Glomerular visceral epithelial cell (primary cell): Measurements from ENCODE around the gene NAIP.
"Not testable (repeated sequence)": the region's sequence is repeated elsewhere in the genome, so short reads cannot be mapped to it uniquely, and the experiment has no call there.

Experiments used
- DNase-seq: peaks from one replicate; pipeline ENCODE4 v3.0.0-alpha.2; 2016; ENCODE audit errors: extremely low spot score

Gene NAIP

DNA sequence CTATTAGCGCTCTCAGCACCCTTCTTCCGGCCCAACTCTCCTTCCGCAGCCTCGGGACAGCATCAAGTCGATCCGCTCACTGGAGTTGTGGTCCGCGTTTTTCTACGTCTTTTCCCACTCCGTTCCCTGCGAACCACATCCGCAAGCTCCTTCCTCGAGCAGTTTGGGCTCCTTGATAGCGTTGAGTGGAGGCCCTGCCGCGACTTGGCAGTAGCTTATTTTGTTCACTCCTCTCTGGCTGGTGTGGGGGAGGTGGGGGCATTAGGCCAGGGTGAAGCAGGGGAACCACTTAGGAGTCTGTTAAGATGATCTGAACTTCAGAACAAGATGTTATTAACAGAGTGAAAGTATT lies 100.0 kb downstream of the NAIP start:
- not testable (repeated sequence) for DNase-seq
